Ovary (tissue), 3 donors: ENCODE data around the gene SLC35C1.

Experiments
- CTCF ChIP-seq, 3 donors: fragments of 450-650 bp in 2 of 3; fragments of 200-600 bp in 1 of 3; IDR thresholded peaks; one replicate each; pipeline versions ENCODE4 v1.5.1 to v1.8.0; 2016 to 2022; ENCODE audit warnings: antibody characterized with exemption in 3 of 3, mild to moderate bottlenecking in 1 of 3
- EP300 ChIP-seq: sonication (generic); formaldehyde crosslinking; IDR thresholded peaks from one replicate; pipeline ENCODE4 v1.6.1; 2017; ENCODE audit warnings: antibody characterized with exemption
- donor health status: DM: no; HTN: no; CAD: no.

GRCh38 chr11:45765836-45766235 lies 39.1 kb upstream of the SLC35C1 start:
- TF ChIP-seq CTCF (IDR thresholded peaks at IDR 0.05) (no peak), EP300 (no peak)
